Fibroblast of upper back skin (primary cell): Measurements from ENCODE around the gene ZC3H8.

ENCODE experiments used
- DNase-seq: peaks from one replicate; pipeline ENCODE4 v3.0.0-alpha.2; 2013

The ZC3H8 gene

GRCh38 chr2:112162341-112162740 is 92.5 kb downstream of the ZC3H8 start:
- no peak for DNase-seq
